SHP77 (cell line): Measurements from ENCODE around the gene ATXN10.

Experiments
- DNase-seq, 2 experiments: peaks; one replicate each; lab custom pipeline; 2025; lab: John Stamatoyannopoulos, UW

Gene ATXN10

GRCh38 chr22:45758603-45759002 lies 87.0 kb downstream of the ATXN10 start:
- no peak for DNase-seq

- no peak for DNase-seq
Measured at GRCh38 chr22:45760682-45761081, 89.0 kb downstream of the ATXN10 start.

- DNase-seq = no peak
Measured at GRCh38 chr22:45762545-45763235, 91.1 kb downstream of the ATXN10 start.

- no peak for DNase-seq
Measured at GRCh38 chr22:45763236-45763624, 91.6 kb downstream of the ATXN10 start.

GRCh38 chr22:45768490-45768889 lies 96.9 kb downstream of the ATXN10 start:
- DNase-seq = no peak

- DNase-seq = no peak
Measured at GRCh38 chr22:45769569-45770210, 98.1 kb downstream of the ATXN10 start.

- DNase-seq = no peak
Measured at GRCh38 chr22:45770506-45770905, 98.9 kb downstream of the ATXN10 start.

- no peak for DNase-seq
Measured at GRCh38 chr22:45771057-45771456, 99.4 kb downstream of the ATXN10 start.

GRCh38 chr22:45771711-45772110 lies 100.1 kb downstream of the ATXN10 start:
- no peak for DNase-seq

GRCh38 chr22:45772743-45773142 lies 101.1 kb downstream of the ATXN10 start:
- no peak for DNase-seq

GRCh38 chr22:45774001-45774670 lies 102.5 kb downstream of the ATXN10 start:
- DNase-seq = no peak

GRCh38 chr22:45775062-45775461 lies 103.4 kb downstream of the ATXN10 start:
- no peak for DNase-seq

GRCh38 chr22:45775569-45776312 lies 104.1 kb downstream of the ATXN10 start:
- no peak for DNase-seq

GRCh38 chr22:45776313-45776585 lies 104.6 kb downstream of the ATXN10 start:
- no peak for DNase-seq

- DNase-seq = no peak
Measured at GRCh38 chr22:45777046-45777851, 105.6 kb downstream of the ATXN10 start.

GRCh38 chr22:45777852-45778375 lies 106.3 kb downstream of the ATXN10 start:
- no peak for DNase-seq

- no peak for DNase-seq
Measured at GRCh38 chr22:45781459-45781858, 109.8 kb downstream of the ATXN10 start.

- no peak for DNase-seq
Measured at GRCh38 chr22:45781966-45782365, 110.3 kb downstream of the ATXN10 start.

- DNase-seq = no peak
Measured at GRCh38 chr22:45783021-45783420, 111.4 kb downstream of the ATXN10 start.

- DNase-seq = no peak
Measured at GRCh38 chr22:45783690-45784089, 112.1 kb downstream of the ATXN10 start.

- DNase-seq = no peak
Measured at GRCh38 chr22:45784357-45785277, 113.0 kb downstream of the ATXN10 start.
